ENCODE measurements around the gene FMNL2.
"Not testable (repeated sequence)": the region's sequence is repeated elsewhere in the genome, so short reads cannot be mapped to it uniquely, and the experiment has no call there.

GRCh38 chr2:152388269-152388668, 53.3 kb downstream of the FMNL2 start:
- not testable (repeated sequence) for TF ChIP-seq POLR2A (IDR thresholded peaks at IDR 0.05; ENCODE audit: low read length); GATA1 (IDR thresholded peaks at IDR 0.05; ENCODE audit: low read depth, low read length)

All from erythroblast (primary cell).